CD4-positive, alpha-beta memory T cell (primary cell): ENCODE measurements around the gene CCDC117. TPM values are rescaled to one million over a fixed set of nuclear protein-coding genes. Genes with fewer than 3 reads are reported as not detected.
A peak's percentile ranks its signal among the peaks of the same experiment; 100 is the strongest.

Source experiments
- CTCF ChIA-PET: fragments of 350-600 bp; sonication (Branson Sonifier 250); formaldehyde crosslinking; loops from one replicate; lab custom pipeline; 2021; ENCODE audit warnings: inconsistent platforms; ENCODE audit not compliant: partially characterized antibody; lab: Charles Lee
- POLR2A ChIA-PET: fragments of 350-600 bp; sonication (Branson Sonifier 250); formaldehyde crosslinking; loops from one replicate; lab custom pipeline; 2021; ENCODE audit not compliant: partially characterized antibody; lab: Charles Lee
- DNase-seq, 5 donors: peaks; one replicate each; pipeline versions ENCODE4 v3.0.0 to v3.0.0-alpha.2; 2020 to 2022; ENCODE audit warnings: mixed read lengths in 1 of 5
- H3K27ac ChIP-seq: one replicate; pipeline ENCODE4 v1.7.0; 2013; ENCODE audit warnings: low read depth, low read length
- H3K27me3 ChIP-seq: 2 replicates; pipeline ENCODE4 v1.7.0; 2013; ENCODE audit warnings: mild to moderate bottlenecking, low read length, moderate library complexity; ENCODE audit not compliant: insufficient read depth
- H3K36me3 ChIP-seq: 2 replicates; pipeline ENCODE4 v1.7.0; 2013; ENCODE audit warnings: mild to moderate bottlenecking, low read length, moderate library complexity; ENCODE audit not compliant: insufficient read depth
- H3K4me1 ChIP-seq: 2 replicates; pipeline ENCODE4 v1.7.0; 2013; ENCODE audit warnings: mild to moderate bottlenecking, low read length, moderate library complexity; ENCODE audit not compliant: insufficient read depth
- H3K4me3 ChIP-seq, 2 donors: one replicate each; pipeline ENCODE4 v1.7.0; 2013; ENCODE audit warnings: low read length in 2 of 2, mild to moderate bottlenecking in 1 of 2
- H3K9me3 ChIP-seq, 2 donors: one replicate each; pipeline ENCODE4 v1.7.0; 2013; ENCODE audit warnings: low read length in 2 of 2, control low read depth in 1 of 2; ENCODE audit not compliant: control insufficient read depth in 1 of 2
- H3K27ac Mint-ChIP-seq, 7 donors: one replicate each; pipeline ENCODE4 v1.8.0; 2020 to 2021; ENCODE audit warnings: mixed read lengths in 7 of 7, mild to moderate bottlenecking in 6 of 7, inconsistent platforms in 3 of 7, moderate library complexity in 3 of 7
- H3K27me3 Mint-ChIP-seq, 2 donors: one replicate each; pipeline ENCODE4 v1.8.0; 2020 to 2021; ENCODE audit warnings: mixed read lengths in 2 of 2
- H3K36me3 Mint-ChIP-seq, 2 donors: one replicate each; pipeline ENCODE4 v1.8.0; 2020 to 2021; ENCODE audit warnings: mixed read lengths in 2 of 2, inconsistent platforms in 1 of 2, mild to moderate bottlenecking in 1 of 2
- H3K4me1 Mint-ChIP-seq, 4 donors: one replicate each; pipeline ENCODE4 v1.8.0; 2020 to 2021; ENCODE audit warnings: mixed read lengths in 4 of 4, mild to moderate bottlenecking in 1 of 4
- H3K4me3 Mint-ChIP-seq, 8 donors: one replicate each; pipeline ENCODE4 v1.8.0; 2020 to 2021; ENCODE audit warnings: mixed read lengths in 8 of 8, mild to moderate bottlenecking in 7 of 8, moderate library complexity in 6 of 8, inconsistent platforms in 3 of 8
- H3K9me3 Mint-ChIP-seq, 8 donors: one replicate each; pipeline ENCODE4 v1.8.0; 2020 to 2021; ENCODE audit warnings: mixed read lengths in 8 of 8, mild to moderate bottlenecking in 5 of 8, inconsistent platforms in 3 of 8, moderate library complexity in 1 of 8
- intact Hi-C: fragments of 100-400 bp; cut with micrococcal nuclease; formaldehyde crosslinking; loops from one replicate; pipeline ENCODE4 v1.15.1; 2023
- polyA plus RNA-seq, 2 donors: library from polyadenylated mRNA; unstranded; fragments of 300-500 nt; fragmentation: Illumina TruSeq; gene quantifications; one replicate each; pipeline ENCODE4 v1.2.3, GENCODE V29; 2021
- total RNA-seq, 2 experiments: library from RNA; stranded (reverse); gene quantifications; one replicate each; pipeline ENCODE4 v1.2.3, GENCODE V29; 2021

The CCDC117 gene
- total and polyA plus RNA-seq, 4 experiments from 2014 or later: 7.2 to 20.6 (median 15.2) TPM

GRCh38 chr22:28810821-28811491 is 38.5 kb downstream of the CCDC117 start:
- peak overlapping the region; percentile 72 to 88 (median 86) for H3K4me3 Mint-ChIP-seq
- CTCF ChIA-PET: interaction anchor here (0.6 to 5.7 kb wide), 9 partner anchors 9 to 67 kb away, joined by 3 to 39 read pairs (median 3); partner anchors contain the start of genes CCDC117 and XBP1
- no peaks in the 10 kb centered on the region for H3K9me3 Mint-ChIP-seq
- H3K27ac Mint-ChIP-seq: peak overlapping the region; percentile 83 to 94 (median 90)
- Histone ChIP-seq H3K27ac (peak overlapping the region; percentile 31), H3K27me3 (no peaks in the 10 kb centered on the region), H3K4me3 (peak overlapping the region in 1 of 2 donors; percentile 29), H3K4me1 (peaks cover 77% of the 10 kb centered on the region), H3K36me3 (no peaks in the 10 kb centered on the region), H3K9me3 (no peaks in the 10 kb centered on the region)
- H3K36me3 Mint-ChIP-seq: peaks cover 24 to 29% of the 10 kb centered on the region in 2 donors
- DNase-seq: peak; percentile 49 to 63 (median 60)
- POLR2A ChIA-PET: interaction anchor here (0.6 to 14.5 kb wide), 10 partner anchors 11 to 70 kb away, joined by 3 to 236 read pairs (median 5); partner anchors contain the start of genes CCDC117, CHEK2, HSCB and XBP1
- H3K4me1 Mint-ChIP-seq: peaks cover 46 to 94% (median 70%) of the 10 kb centered on the region in 4 donors
- intact Hi-C loops: loop anchor here (1.0 to 10.0 kb wide), 4 partner anchors 11 to 896 kb away; partner anchors contain the start of genes CCDC117, PITPNB and XBP1
- H3K27me3 Mint-ChIP-seq: no peaks in the 10 kb centered on the region

- Histone ChIP-seq H3K27me3 (no peaks in the 10 kb centered on the region), H3K27ac (peak overlapping the region; percentile 31), H3K4me3 (no peak overlapping the region), H3K36me3 (no peaks in the 10 kb centered on the region), H3K4me1 (peaks cover 77% of the 10 kb centered on the region), H3K9me3 (no peaks in the 10 kb centered on the region)
- peaks cover 46 to 87% (median 68%) of the 10 kb centered on the region in 4 donors for H3K4me1 Mint-ChIP-seq
- DNase-seq: no peak
- CTCF ChIA-PET: interaction anchor here (1.0 to 5.7 kb wide), 8 partner anchors 9 to 40 kb away, joined by 3 to 39 read pairs (median 4); partner anchors contain the start of genes CCDC117 and XBP1
- peak overlapping the region; percentile 72 to 88 (median 86) for H3K4me3 Mint-ChIP-seq
- intact Hi-C loops: loop anchor here (5.0 to 10.0 kb wide), 2 partner anchors 40 to 898 kb away; partner anchors contain the start of genes CCDC117 and PITPNB
- H3K36me3 Mint-ChIP-seq: peaks cover 23 to 29% of the 10 kb centered on the region in 2 donors
- POLR2A ChIA-PET: interaction anchor here (0.7 to 14.5 kb wide), 9 partner anchors 8 to 937 kb away, joined by 3 to 236 read pairs (median 6); partner anchors contain the start of genes CHEK2, HSCB, XBP1 and ZNRF3
- H3K9me3 Mint-ChIP-seq: no peaks in the 10 kb centered on the region
- peak overlapping the region; percentile 83 to 94 (median 90) for H3K27ac Mint-ChIP-seq
- H3K27me3 Mint-ChIP-seq: no peaks in the 10 kb centered on the region
These were observed 40.0 kb downstream of the CCDC117 start for GRCh38 chr22:28812516-28812915.

GRCh38 chr22:28813772-28814518 is 41.5 kb downstream of the CCDC117 start:
- Histone ChIP-seq H3K27me3 (no peaks in the 10 kb centered on the region), H3K4me3 (no peak overlapping the region), H3K4me1 (peaks cover 77% of the 10 kb centered on the region), H3K27ac (no peak overlapping the region), H3K9me3 (no peaks in the 10 kb centered on the region), H3K36me3 (no peaks in the 10 kb centered on the region)
- no peaks in the 10 kb centered on the region for H3K27me3 Mint-ChIP-seq
- H3K27ac Mint-ChIP-seq: peak overlapping the region; percentile 57 to 94 (median 83)
- H3K4me1 Mint-ChIP-seq: peaks cover 49 to 89% (median 72%) of the 10 kb centered on the region in 4 donors
- POLR2A ChIA-PET: interaction anchor here (0.8 to 14.5 kb wide), 3 partner anchors 14 to 22 kb away, joined by 4 to 236 read pairs (median 26); partner anchors contain the start of gene XBP1
- CTCF ChIA-PET: interaction anchor here (1.3 to 5.7 kb wide), 5 partner anchors 15 to 213 kb away, joined by 4 to 39 read pairs (median 5); no protein-coding TSS in a partner anchor
- intact Hi-C loops: loop anchor here (5.0 to 10.0 kb wide), 2 partner anchors 42 to 899 kb away; partner anchors contain the start of genes CCDC117 and PITPNB
- H3K9me3 Mint-ChIP-seq: peaks cover 0 to 2% (median 0%) of the 10 kb centered on the region in 8 donors
- peak overlapping the region in 5 of 8 donors; percentile 8 to 72 (median 35) for H3K4me3 Mint-ChIP-seq
- peaks cover 19 to 24% of the 10 kb centered on the region in 2 donors for H3K36me3 Mint-ChIP-seq
- no peak for DNase-seq

GRCh38 chr22:28815111-28815510 is 42.6 kb downstream of the CCDC117 start:
- Mint-ChIP-seq H3K27ac (peak overlapping the region in 6 of 7 donors; percentile 47 to 84 (median 74)), H3K4me1 (peaks cover 47 to 88% (median 72%) of the 10 kb centered on the region in 4 donors), H3K9me3 (peaks cover 0 to 2% (median 0%) of the 10 kb centered on the region in 8 donors), H3K27me3 (no peaks in the 10 kb centered on the region), H3K36me3 (peaks cover 19 to 21% of the 10 kb centered on the region in 2 donors), H3K4me3 (peak overlapping the region in 3 of 8 donors; percentile 25 to 65 (median 48))
- DNase-seq: no peak
- POLR2A ChIA-PET: interaction anchor here (0.8 to 14.5 kb wide), 2 partner anchors 15 to 20 kb away, joined by 4 to 236 read pairs; partner anchors contain the start of gene XBP1
- no peaks in the 10 kb centered on the region for H3K36me3 ChIP-seq
- H3K27ac ChIP-seq: no peak overlapping the region
- H3K27me3 ChIP-seq: no peaks in the 10 kb centered on the region
- intact Hi-C loops: loop anchor here (10.0 kb wide), 1 partner anchor 900 kb away; the partner anchor contains the start of gene PITPNB
- H3K9me3 ChIP-seq: no peaks in the 10 kb centered on the region
- H3K4me1 ChIP-seq: peaks cover 75% of the 10 kb centered on the region
- CTCF ChIA-PET: interaction anchor here (1.3 to 5.7 kb wide), 4 partner anchors 14 to 214 kb away, joined by 4 to 39 read pairs (median 4); no protein-coding TSS in a partner anchor
- H3K4me3 ChIP-seq: no peak overlapping the region

- peak overlapping the region in 5 of 7 donors; percentile 22 to 84 (median 42) for H3K27ac Mint-ChIP-seq
- no peak overlapping the region for H3K27ac ChIP-seq
- no peak overlapping the region for H3K4me3 ChIP-seq
- H3K9me3 Mint-ChIP-seq: peaks cover 0 to 2% (median 0%) of the 10 kb centered on the region in 8 donors
- intact Hi-C loops: loop anchor here (10.0 kb wide), 1 partner anchor 901 kb away; the partner anchor contains the start of gene PITPNB
- peaks cover 69% of the 10 kb centered on the region for H3K4me1 ChIP-seq
- CTCF ChIA-PET: interaction anchor here (5.7 kb wide), 1 partner anchor 26 kb away, joined by 39 read pairs; no protein-coding TSS in a partner anchor
- no peaks in the 10 kb centered on the region for H3K27me3 ChIP-seq
- DNase-seq: no peak
- H3K4me1 Mint-ChIP-seq: peaks cover 43 to 83% (median 68%) of the 10 kb centered on the region in 4 donors
- POLR2A ChIA-PET: interaction anchor here (14.5 kb wide), 1 partner anchor 15 kb away, joined by 236 read pairs; the partner anchor contains the start of gene XBP1
- no peaks in the 10 kb centered on the region for H3K27me3 Mint-ChIP-seq
- no peaks in the 10 kb centered on the region for H3K36me3 ChIP-seq
- no peaks in the 10 kb centered on the region for H3K9me3 ChIP-seq
- H3K4me3 Mint-ChIP-seq: no peak overlapping the region
- H3K36me3 Mint-ChIP-seq: peaks cover 19 to 21% of the 10 kb centered on the region in 2 donors
These were observed 43.2 kb downstream of the CCDC117 start for GRCh38 chr22:28815729-28816128.

- Histone ChIP-seq H3K36me3 (no peaks in the 10 kb centered on the region), H3K4me1 (peaks cover 70% of the 10 kb centered on the region), H3K9me3 (no peaks in the 10 kb centered on the region), H3K27ac (no peak overlapping the region), H3K4me3 (no peak overlapping the region), H3K27me3 (no peaks in the 10 kb centered on the region)
- Mint-ChIP-seq H3K9me3 (peaks cover 0 to 2% (median 0%) of the 10 kb centered on the region in 8 donors), H3K4me3 (peak overlapping the region in 2 of 8 donors; percentile 20 to 35), H3K27me3 (no peaks in the 10 kb centered on the region), H3K4me1 (peaks cover 47 to 85% (median 70%) of the 10 kb centered on the region in 4 donors), H3K27ac (peak overlapping the region in 3 of 7 donors; percentile 30 to 48 (median 36)), H3K36me3 (peaks cover 16 to 21% of the 10 kb centered on the region in 2 donors)
- intact Hi-C loops: loop anchor here (10.0 kb wide), 1 partner anchor 902 kb away; the partner anchor contains the start of gene PITPNB
- ChIA-PET CTCF (interaction anchor here (4.0 kb wide), 1 partner anchor 27 kb away, joined by 14 read pairs; no protein-coding TSS in a partner anchor), POLR2A (interaction anchor here (1.3 to 14.5 kb wide), 2 partner anchors 11 to 17 kb away, joined by 5 to 236 read pairs; partner anchors contain the start of gene XBP1)
- DNase-seq: no peak
These were observed 44.6 kb downstream of the CCDC117 start for GRCh38 chr22:28817064-28817463.
